ENCODE data around the gene VPS35L. TPM values are rescaled to one million over a fixed set of nuclear protein-coding genes. Genes with fewer than 3 reads are reported as not detected.

Gene VPS35L
- total RNA-seq, 1 donor from 2014 or later: 45.0 TPM

GRCh38 chr16:19717314-19717713, 161.8 kb downstream of the VPS35L start:
- peaks cover 23% of the 10 kb centered on the region for H4K20me1 ChIP-seq (ENCODE audit: insufficient read depth, low read length)
- peaks cover 14% of the 10 kb centered on the region for H3K4me1 ChIP-seq (ENCODE audit: insufficient read depth, low read length)
- no peaks in the 10 kb centered on the region for H3K9me3 Mint-ChIP-seq (ENCODE audit: unreplicated experiment)
- no peaks in the 10 kb centered on the region for H3K27me3 ChIP-seq (ENCODE audit: insufficient read depth, low read length)
- H3K9ac ChIP-seq (ENCODE audit: low read length): peak overlapping the region; percentile 81
- H3K4me3 ChIP-seq (ENCODE audit: insufficient read depth, low read depth, low read length): peak overlapping the region; percentile 85
- no peaks in the 10 kb centered on the region for H3K9me3 ChIP-seq (ENCODE audit: insufficient read depth, low read depth, low read length)
- H3K4me3 Mint-ChIP-seq (ENCODE audit: unreplicated experiment): peak overlapping the region; percentile 94
- peaks cover 5% of the 10 kb centered on the region for H3K36me3 ChIP-seq (ENCODE audit: insufficient read depth, low read length)
- TF ChIP-seq EZH2 (IDR thresholded peaks at IDR 0.05; ENCODE audit: insufficient read depth, low read length): no peak
- H3K4me1 Mint-ChIP-seq (ENCODE audit: low read depth, unreplicated experiment): peaks cover 7% of the 10 kb centered on the region
- H3K4me2 ChIP-seq (ENCODE audit: low read length): peak overlapping the region; percentile 86
- H3K27ac Mint-ChIP-seq (ENCODE audit: unreplicated experiment): peak overlapping the region; percentile 70
- H3K27ac ChIP-seq (ENCODE audit: low read depth, low read length): peak overlapping the region; percentile 77
- H2AFZ ChIP-seq (ENCODE audit: low read depth, low read length): peak overlapping the region; percentile 100
- peaks cover 11% of the 10 kb centered on the region for H3K36me3 Mint-ChIP-seq (ENCODE audit: low read depth, unreplicated experiment)
- peaks cover 70% of the 10 kb centered on the region for H3K79me2 ChIP-seq (ENCODE audit: insufficient read depth, low read length)
- no peak for FAIRE-seq
- H3K27me3 Mint-ChIP-seq (ENCODE audit: low read depth, unreplicated experiment): no peaks in the 10 kb centered on the region
- no peak for DNase-seq (ENCODE audit: low read depth)

GRCh38 chr16:19717741-19718623, 162.5 kb downstream of the VPS35L start, which contains the start of the genes IQCK and KNOP1:
Gene IQCK, plus strand, starts transcription at chr16:19718271. Its CDS starts 36 bp downstream, at chr16:19718307.
Gene KNOP1, minus strand, starts transcription at chr16:19718227. Its CDS starts 3,192 bp downstream, at chr16:19715035.
- peaks cover 5% of the 10 kb centered on the region for H3K36me3 ChIP-seq (ENCODE audit: insufficient read depth, low read length)
- peaks cover 14% of the 10 kb centered on the region for H3K4me1 ChIP-seq (ENCODE audit: insufficient read depth, low read length)
- peaks cover 7% of the 10 kb centered on the region for H3K4me1 Mint-ChIP-seq (ENCODE audit: low read depth, unreplicated experiment)
- H3K9me3 Mint-ChIP-seq (ENCODE audit: unreplicated experiment): no peaks in the 10 kb centered on the region
- DNase-seq (ENCODE audit: low read depth) (peak; percentile 81), FAIRE-seq (no peak)
- peak within 1 kb of the TSS; percentile 77 for H3K27ac ChIP-seq (ENCODE audit: low read depth, low read length)
- peaks cover 21% of the 10 kb centered on the region for H4K20me1 ChIP-seq (ENCODE audit: insufficient read depth, low read length)
- H3K9ac ChIP-seq (ENCODE audit: low read length): peak within 1 kb of the TSS; percentile 81
- no peaks in the 10 kb centered on the region for H3K27me3 Mint-ChIP-seq (ENCODE audit: low read depth, unreplicated experiment)
- peaks cover 11% of the 10 kb centered on the region for H3K36me3 Mint-ChIP-seq (ENCODE audit: low read depth, unreplicated experiment)
- peak within 1 kb of the TSS; percentile 70 for H3K27ac Mint-ChIP-seq (ENCODE audit: unreplicated experiment)
- TF ChIP-seq CTCF (IDR thresholded peaks at IDR 0.05; ENCODE audit: insufficient read depth, low read depth, low read length) (no peak), EZH2 (IDR thresholded peaks at IDR 0.05; ENCODE audit: insufficient read depth, low read length) (no peak)
- peak within 1 kb of the TSS; percentile 100 for H2AFZ ChIP-seq (ENCODE audit: low read depth, low read length)
- no peaks in the 10 kb centered on the region for H3K9me3 ChIP-seq (ENCODE audit: insufficient read depth, low read depth, low read length)
- peak within 1 kb of the TSS; percentile 85 for H3K4me3 ChIP-seq (ENCODE audit: insufficient read depth, low read depth, low read length)
- peak within 1 kb of the TSS; percentile 94 for H3K4me3 Mint-ChIP-seq (ENCODE audit: unreplicated experiment)
- peaks cover 63% of the 10 kb centered on the region for H3K79me2 ChIP-seq (ENCODE audit: insufficient read depth, low read length)
- no peaks in the 10 kb centered on the region for H3K27me3 ChIP-seq (ENCODE audit: insufficient read depth, low read length)
- H3K4me2 ChIP-seq (ENCODE audit: low read length): peak within 1 kb of the TSS; percentile 86

DNA sequence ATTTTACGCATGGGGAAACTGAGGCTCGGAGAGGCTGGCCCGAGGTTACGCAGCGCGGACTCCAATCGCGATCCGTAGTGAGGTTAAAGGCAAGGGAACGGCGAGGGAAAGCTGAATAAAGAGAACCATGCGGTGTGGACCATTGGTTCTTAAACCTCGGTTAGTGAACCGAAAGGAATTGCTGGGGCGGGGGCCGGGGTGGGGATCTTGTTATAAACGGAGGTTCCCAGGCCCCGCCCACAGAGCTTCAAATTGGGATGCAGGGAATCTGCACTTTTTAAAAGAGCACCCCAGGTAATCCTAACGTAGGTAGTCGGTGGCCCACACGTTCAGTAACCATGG, 163.1 kb downstream of the VPS35L start:
- no peak overlapping the region for H3K27ac Mint-ChIP-seq (ENCODE audit: unreplicated experiment)

More for the DNA sequence above, 163.1 kb downstream of the VPS35L start:
- Mint-ChIP-seq H3K4me1 (ENCODE audit: low read depth, unreplicated experiment) (peaks cover 9% of the 10 kb centered on the region), H3K36me3 (ENCODE audit: low read depth, unreplicated experiment) (peaks cover 11% of the 10 kb centered on the region), H3K4me3 (ENCODE audit: unreplicated experiment) (peak overlapping the region; percentile 94), H3K27me3 (ENCODE audit: low read depth, unreplicated experiment) (no peaks in the 10 kb centered on the region), H3K9me3 (ENCODE audit: unreplicated experiment) (no peaks in the 10 kb centered on the region)
- Histone ChIP-seq H3K9ac (ENCODE audit: low read length) (peak overlapping the region; percentile 81), H3K27ac (ENCODE audit: low read depth, low read length) (peak overlapping the region; percentile 77), H3K27me3 (ENCODE audit: insufficient read depth, low read length) (no peaks in the 10 kb centered on the region), H4K20me1 (ENCODE audit: insufficient read depth, low read length) (peaks cover 21% of the 10 kb centered on the region), H3K36me3 (ENCODE audit: insufficient read depth, low read length) (peaks cover 2% of the 10 kb centered on the region), H3K4me1 (ENCODE audit: insufficient read depth, low read length) (peaks cover 14% of the 10 kb centered on the region), H3K79me2 (ENCODE audit: insufficient read depth, low read length) (peaks cover 58% of the 10 kb centered on the region), H3K9me3 (ENCODE audit: insufficient read depth, low read depth, low read length) (no peaks in the 10 kb centered on the region), H2AFZ (ENCODE audit: low read depth, low read length) (peak overlapping the region; percentile 100), H3K4me3 (ENCODE audit: insufficient read depth, low read depth, low read length) (peak overlapping the region; percentile 85), H3K4me2 (ENCODE audit: low read length) (peak overlapping the region; percentile 86)
- DNase-seq (ENCODE audit: low read depth) (no peak), FAIRE-seq (no peak)
- TF ChIP-seq CTCF (IDR thresholded peaks at IDR 0.05; ENCODE audit: insufficient read depth, low read depth, low read length) (no peak), EZH2 (IDR thresholded peaks at IDR 0.05; ENCODE audit: insufficient read depth, low read length) (no peak)

Measured in astrocyte (in vitro differentiated cells and primary cell).